D341Med (cell line): ENCODE data around the gene GOLT1A.
A peak's percentile ranks its signal among the peaks of the same experiment; 100 is the strongest.

ENCODE experiments used
- DNase-seq: peaks from one replicate; pipeline ENCODE4 v3.0.0; 2012; ENCODE audit warnings: low spot score

The GOLT1A gene

GRCh38 chr1:204218552-204218951 lies 4.8 kb upstream of the GOLT1A start:
- peak; percentile 8 for DNase-seq

DNA sequence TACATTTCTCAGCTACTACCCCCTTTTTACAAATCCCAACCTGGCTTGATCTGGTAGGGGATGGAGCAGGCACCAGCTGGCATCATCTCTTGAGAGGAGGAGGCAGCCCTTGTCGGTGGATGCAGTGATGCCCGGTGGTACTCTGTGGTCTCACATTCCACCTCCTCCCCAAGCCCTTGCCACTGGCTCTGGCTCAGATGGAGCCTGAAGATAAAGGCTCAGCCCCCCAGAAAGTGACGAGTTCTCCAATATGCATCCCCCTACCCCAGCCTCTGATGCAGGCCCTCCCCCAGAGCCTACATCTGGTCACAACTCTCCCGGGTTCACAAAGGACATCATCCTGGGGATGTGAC lies 3.8 kb upstream of the GOLT1A start:
- no peak for DNase-seq

DNA sequence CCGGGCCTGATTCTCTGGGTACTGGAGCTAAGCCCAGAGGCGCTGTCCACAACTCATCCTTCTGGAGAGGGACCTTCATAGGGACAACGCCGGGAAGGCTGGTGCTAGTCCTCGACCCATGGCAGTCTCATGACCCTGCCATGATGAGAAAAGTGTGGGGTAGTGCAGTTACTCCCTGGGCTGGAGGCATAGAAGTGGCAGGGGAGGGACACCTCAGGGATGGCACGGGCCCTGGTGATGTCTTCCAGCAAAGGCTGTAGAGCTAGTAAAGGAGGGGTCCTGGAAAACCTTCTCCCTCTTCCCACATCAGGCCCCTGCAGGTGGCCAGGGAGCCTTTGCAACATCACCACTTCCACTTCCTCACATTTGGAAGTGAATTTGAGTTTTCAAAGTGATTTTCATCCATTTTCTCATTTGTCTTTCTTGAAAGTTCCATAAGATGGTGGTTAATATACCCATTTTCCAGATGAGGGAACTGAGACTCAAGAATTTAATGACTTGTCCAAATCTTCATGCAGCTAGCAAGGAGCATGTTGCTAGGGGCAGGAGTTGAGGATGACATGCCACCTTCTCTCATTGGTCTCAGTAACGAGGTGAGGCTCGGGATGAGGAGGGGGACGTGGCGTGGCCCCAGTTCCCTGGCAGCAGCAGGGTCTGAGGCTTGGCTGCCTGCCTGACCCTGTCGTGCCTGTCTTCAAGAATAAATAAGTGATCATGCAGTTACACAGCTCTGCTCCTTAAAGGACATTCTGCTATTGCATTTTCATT lies 3.3 kb upstream of the GOLT1A start:
- DNase-seq: peak; percentile 13

DNA sequence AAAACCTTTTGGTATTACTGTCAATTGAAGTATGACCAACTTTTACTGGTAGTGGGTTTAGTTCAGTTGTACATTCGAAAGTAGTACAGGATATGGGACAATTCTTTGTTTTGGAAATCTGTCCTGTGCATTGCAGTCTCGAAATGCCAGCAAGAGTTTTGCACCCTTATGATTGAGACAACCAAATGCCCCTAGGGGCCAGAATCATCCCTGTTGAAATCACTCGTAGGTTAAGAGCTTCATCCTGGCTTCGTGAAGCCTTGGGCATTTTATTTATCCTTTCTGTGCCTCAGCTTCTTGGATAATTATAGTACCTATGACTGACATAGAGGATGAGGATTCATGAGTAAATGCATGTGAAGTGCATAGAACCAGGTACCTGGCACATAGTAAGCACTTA lies 2.4 kb upstream of the GOLT1A start:
- no peak for DNase-seq

DNA sequence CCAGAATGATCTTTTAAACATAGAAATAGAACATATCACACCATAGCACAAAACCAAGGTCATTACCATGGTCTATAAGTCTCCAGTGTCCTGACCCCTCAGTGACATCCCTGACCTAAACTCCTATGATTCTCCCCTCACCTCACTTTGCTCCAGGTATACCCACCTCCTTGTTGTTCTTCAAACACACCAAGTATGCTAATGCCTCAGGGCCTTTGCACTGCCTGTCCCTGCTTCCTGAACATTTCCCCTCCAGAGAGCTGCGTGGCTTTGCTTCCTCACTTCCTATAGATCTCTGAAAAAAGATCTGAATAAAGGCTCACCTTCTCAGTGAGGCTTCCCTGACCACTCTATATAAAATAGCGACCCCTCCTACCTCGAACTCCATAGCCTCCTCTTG lies 1.1 kb downstream of the GOLT1A start:
- DNase-seq: no peak

- DNase-seq: no peak
These were observed 2.7 kb downstream of the GOLT1A start for GRCh38 chr1:204211046-204211445.

DNA sequence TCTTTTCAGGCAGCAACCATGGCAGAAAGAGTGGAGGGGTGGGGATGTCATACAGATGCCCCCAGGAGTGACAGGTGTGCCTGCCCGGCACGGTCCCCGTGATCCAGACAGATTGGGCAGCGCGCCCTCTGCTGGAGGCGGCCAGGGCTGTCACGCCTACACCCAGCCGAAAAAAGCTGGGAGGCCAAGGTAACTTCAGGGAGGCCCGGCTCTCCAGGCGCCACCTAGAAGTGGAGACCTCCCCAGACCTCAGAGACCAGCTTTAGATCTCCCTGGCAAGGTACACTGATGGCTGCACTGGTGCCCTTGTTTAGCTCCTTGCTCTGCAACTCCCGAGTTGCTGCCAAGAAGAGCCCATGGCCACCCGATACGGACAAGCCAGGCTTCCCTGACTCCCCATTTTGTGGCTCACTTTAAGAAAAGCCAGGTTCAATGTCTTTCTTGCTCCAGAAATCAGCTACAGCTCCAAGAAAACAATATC lies 6.6 kb downstream of the GOLT1A start:
- DNase-seq: peak; percentile 94

- DNase-seq: no peak
These were observed 7.7 kb downstream of the GOLT1A start for GRCh38 chr1:204206121-204206520.

DNA sequence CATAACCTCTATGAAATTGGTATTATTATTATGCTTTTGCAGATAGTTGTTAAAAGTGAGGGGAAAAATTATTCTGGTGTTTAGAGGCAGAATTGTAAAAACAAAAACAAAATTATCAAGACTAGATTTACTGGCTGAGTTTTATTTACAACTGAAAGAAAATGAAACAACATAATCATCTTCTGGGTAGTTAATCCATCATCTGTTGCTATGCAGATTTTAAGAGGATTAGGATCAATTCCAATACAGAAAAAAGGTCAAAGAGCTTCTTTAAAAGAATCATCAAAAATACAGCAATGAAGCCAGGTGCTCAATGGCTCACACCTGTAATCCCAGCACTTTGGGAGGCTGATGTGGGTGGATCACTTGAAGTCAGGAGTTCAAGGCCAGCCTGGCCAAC lies 8.3 kb downstream of the GOLT1A start:
- no peak for DNase-seq

GRCh38 chr1:204204944-204205343 lies 8.8 kb downstream of the GOLT1A start:
- DNase-seq: no peak

GRCh38 chr1:204203206-204203767 lies 10.5 kb downstream of the GOLT1A start:
- DNase-seq: no peak

DNA sequence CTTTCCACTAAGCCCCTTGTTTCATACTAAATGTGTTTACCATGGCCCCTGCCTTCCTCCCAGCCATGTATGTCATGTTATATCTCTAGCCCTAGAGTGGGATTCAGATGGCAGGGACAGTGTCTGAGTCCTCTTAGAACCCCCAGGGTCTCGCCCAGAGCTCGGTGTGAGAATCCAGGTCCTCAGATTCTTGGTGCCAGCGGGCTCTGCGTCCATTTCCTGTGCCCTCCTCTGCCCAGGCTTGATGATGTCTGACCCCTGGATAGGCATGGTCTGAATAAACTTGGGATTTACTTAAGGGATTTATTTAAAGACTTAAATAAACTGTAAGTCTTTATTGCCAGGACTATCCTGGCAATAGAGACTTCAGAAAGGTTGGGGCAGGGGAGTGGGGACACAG lies 11.3 kb downstream of the GOLT1A start:
- DNase-seq: no peak

GRCh38 chr1:204201348-204202040 lies 12.3 kb downstream of the GOLT1A start:
- DNase-seq: no peak

DNA sequence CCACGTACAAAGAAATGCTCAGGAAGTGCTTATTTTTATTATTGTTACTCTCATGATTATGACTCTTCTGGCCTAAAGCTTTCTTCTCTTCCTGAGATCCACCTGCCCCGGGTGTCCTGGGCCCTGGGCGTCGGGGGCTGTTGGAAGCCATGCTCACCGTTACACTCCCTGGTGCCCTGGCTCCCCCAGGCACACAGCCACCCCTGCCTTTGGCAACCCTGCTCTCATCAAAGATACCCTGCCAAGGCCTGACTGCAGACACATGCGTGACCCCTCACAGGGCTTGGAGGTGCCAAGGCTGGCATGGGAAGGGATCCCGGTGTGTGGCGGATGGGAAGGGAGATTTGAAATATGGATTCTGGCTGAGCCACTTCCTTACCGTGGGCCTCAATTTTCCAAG lies 14.2 kb downstream of the GOLT1A start:
- DNase-seq: no peak

DNA sequence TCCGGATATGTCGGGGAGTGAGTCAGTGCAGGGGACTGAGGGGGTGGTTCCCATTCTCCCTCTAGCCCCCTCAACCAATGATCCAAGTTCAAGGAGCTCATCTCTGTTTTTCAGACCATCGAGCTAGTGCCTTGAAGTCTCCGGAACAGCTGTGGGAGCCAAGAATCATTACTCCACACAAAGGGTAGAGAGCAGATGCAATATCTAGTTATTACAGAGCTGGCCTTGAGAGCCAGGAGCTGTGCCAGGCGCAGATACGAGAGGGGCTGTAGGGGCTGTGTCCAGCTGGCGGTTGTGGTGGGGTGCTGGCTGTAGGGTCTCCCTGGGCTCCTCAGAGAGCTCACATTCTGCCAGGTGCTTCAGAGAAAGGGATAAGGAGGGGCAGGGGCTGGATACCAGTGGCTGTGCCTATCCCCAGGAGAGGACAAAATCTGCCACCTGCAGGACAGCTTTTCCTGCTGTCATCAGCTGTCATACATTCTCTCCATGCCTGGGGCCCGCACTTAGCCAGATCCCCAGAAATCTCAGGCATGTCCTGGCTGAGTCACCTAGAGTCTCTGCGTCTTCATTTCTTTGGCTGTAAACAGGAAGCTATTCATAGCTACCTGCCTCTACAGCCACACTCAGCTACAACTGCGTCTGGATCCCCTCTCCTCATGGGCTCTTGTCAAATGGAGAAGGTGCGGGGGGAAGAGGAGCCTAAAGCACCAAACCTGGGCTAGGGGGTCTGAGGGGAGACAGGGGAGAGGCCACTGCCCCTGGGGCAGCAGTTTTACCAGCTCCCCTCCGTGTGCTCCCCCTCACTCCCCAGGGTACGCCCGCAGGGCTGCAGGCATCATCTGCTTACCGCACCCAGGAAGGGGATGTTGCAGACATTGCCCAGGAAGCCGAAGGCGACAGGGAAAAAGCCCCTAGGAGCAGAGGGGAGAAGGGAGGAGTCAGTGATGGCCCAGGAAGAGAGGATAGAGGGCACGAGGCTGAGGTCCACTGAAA lies 15.1 kb downstream of the GOLT1A start:
- peak; percentile 69 for DNase-seq

- DNase-seq: no peak
These were observed 16.7 kb downstream of the GOLT1A start for GRCh38 chr1:204197068-204197467.

DNA sequence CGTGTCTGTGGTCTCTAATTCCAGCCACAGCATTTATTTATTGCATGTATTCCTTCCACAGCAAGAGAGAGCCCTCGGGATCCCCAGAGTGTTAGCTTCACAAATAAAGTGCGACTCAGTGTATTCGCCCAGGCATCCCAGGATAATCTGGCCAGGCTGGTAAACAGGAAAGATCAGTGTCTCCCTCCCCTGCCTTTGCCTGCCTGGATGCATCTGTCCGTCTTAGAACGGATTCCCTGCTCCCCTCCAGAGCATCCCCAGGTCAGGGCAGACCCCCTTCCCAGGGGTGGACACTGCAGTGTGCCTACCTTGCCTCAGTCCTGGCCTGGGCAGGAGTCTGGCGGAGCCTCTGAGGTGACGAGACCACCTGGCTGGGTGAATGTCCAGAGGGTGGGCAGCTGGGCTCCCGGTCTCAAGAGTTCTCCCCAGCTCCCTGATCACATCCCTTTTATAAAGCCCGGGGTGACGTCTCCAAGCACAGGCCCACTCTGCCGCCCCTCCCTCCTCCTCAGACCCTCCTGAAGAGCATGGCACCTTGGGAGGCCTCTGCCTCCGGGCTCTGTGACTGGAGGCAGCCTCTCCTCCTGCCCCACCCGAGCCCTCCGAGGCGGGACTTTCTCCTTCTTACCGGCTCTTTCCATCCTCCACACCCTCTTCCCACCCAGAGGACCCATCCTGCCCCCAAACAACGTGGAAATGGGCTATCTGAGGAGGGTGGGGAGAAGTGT lies 17.6 kb downstream of the GOLT1A start, which contains the start of gene KISS1:
KISS1 (minus strand) TSS at position 424 of the 728 bp plus-strand sequence. CDS start 3,615 bp downstream, outside the sequence.
- no peak for DNase-seq

DNA sequence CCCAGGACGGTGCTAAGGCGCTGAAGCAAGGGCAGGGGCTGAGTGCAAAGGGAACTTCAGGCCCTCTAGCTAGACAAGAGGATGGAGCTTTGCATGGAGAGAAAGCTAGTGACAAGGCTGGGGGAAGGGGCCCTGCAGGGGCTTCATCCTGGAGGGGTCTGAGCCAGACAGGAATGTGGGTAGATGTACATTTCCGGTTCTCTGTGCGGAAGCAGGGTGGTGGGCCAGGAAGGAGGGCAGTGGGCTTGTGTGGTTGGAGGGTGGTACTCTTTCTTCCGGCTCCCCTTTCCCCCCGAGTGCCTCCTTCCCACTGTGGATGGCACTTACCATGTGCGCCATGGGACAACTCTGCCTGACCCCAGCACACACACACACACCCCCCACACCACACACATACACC lies 19.0 kb downstream of the GOLT1A start:
- DNase-seq: no peak

DNA sequence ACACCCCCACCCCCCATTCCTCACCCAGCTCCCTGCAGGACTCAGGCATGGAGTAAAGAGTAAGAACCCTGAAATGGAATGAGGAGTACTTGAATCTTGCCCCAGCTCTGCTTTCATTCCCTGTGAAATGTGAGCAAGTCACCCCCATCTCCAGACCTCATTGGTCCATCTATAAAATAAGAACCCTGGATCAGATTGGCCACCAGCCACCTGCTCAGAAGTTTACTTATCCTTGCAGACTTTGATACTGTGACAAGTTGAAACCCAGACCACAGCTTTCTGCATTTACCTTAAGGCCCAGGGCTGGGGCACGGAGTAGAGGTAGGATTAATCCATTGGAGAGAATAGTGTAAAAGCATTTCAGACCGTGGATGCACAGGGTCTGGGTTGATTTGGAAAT lies 19.7 kb downstream of the GOLT1A start:
- no peak for DNase-seq

- no peak for DNase-seq
These were observed 21.0 kb downstream of the GOLT1A start for GRCh38 chr1:204192589-204193352.

- DNase-seq: no peak
These were observed 21.7 kb downstream of the GOLT1A start for GRCh38 chr1:204192046-204192445.
